HFFc6 (cell line): ENCODE results near the gene MAPKAP1. TPM values are rescaled to one million over a fixed set of nuclear protein-coding genes. Genes with fewer than 3 reads are reported as not detected.

ENCODE experiments used
- DNase-seq: peaks from one replicate; pipeline ENCODE4 v3.0.0-alpha.2; 2018
- H3K27ac Mint-ChIP-seq: 2 replicates; pipeline ENCODE4 v1.8.0; 2020; ENCODE audit warnings: mild to moderate bottlenecking, mixed read lengths
- H3K27me3 Mint-ChIP-seq: 2 replicates; pipeline ENCODE4 v1.8.0; 2021; ENCODE audit warnings: mild to moderate bottlenecking, moderate library complexity, mixed read lengths; ENCODE audit not compliant: insufficient read depth
- H3K36me3 Mint-ChIP-seq: 2 replicates; pipeline ENCODE4 v1.8.0; 2021; ENCODE audit warnings: low read depth, mixed read lengths
- H3K4me1 Mint-ChIP-seq: 2 replicates; pipeline ENCODE4 v1.8.0; 2020; ENCODE audit warnings: low read depth, mixed read lengths
- H3K4me3 Mint-ChIP-seq: 2 replicates; pipeline ENCODE4 v1.8.0; 2020; ENCODE audit warnings: mild to moderate bottlenecking, moderate library complexity, mixed read lengths
- H3K9me3 Mint-ChIP-seq: 2 replicates; pipeline ENCODE4 v1.8.0; 2020; ENCODE audit warnings: mild to moderate bottlenecking, mixed read lengths
- total RNA-seq, 6 experiments: library from RNA; stranded (reverse); fragmentation: NEBNext Ultra II Directional; extraction: Animal tissue kit (Norgen Biotek cat#: 25700); gene quantifications; 2 replicates in 1 of 6; 3 replicates in 5 of 6; pipeline ENCODE4 v1.2.3, GENCODE V29; 2021
- TF ChIP-seq, protein P1 (sequence below): fragments of 200-600 bp; sonication (generic); IDR thresholded peaks from 2 replicates; pipeline ENCODE4 v1.5.0; 2021; ENCODE audit warnings: antibody characterized with exemption, mild to moderate bottlenecking

Gene MAPKAP1
- total RNA-seq, 6 experiments from 2014 or later = 115 to 167 (median 130) TPM

- TF ChIP-seq, protein P1, sequence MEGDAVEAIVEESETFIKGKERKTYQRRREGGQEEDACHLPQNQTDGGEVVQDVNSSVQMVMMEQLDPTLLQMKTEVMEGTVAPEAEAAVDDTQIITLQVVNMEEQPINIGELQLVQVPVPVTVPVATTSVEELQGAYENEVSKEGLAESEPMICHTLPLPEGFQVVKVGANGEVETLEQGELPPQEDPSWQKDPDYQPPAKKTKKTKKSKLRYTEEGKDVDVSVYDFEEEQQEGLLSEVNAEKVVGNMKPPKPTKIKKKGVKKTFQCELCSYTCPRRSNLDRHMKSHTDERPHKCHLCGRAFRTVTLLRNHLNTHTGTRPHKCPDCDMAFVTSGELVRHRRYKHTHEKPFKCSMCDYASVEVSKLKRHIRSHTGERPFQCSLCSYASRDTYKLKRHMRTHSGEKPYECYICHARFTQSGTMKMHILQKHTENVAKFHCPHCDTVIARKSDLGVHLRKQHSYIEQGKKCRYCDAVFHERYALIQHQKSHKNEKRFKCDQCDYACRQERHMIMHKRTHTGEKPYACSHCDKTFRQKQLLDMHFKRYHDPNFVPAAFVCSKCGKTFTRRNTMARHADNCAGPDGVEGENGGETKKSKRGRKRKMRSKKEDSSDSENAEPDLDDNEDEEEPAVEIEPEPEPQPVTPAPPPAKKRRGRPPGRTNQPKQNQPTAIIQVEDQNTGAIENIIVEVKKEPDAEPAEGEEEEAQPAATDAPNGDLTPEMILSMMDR = no peak
- Mint-ChIP-seq H3K27ac (no peak overlapping the region), H3K4me1 (no peaks in the 10 kb centered on the region), H3K36me3 (no peaks in the 10 kb centered on the region), H3K9me3 (no peaks in the 10 kb centered on the region), H3K27me3 (peaks cover 4% of the 10 kb centered on the region), H3K4me3 (no peak overlapping the region)
- no peak for DNase-seq
Measured at GRCh38 chr9:125431741-125432271, 275.2 kb downstream of the MAPKAP1 start.

DNA sequence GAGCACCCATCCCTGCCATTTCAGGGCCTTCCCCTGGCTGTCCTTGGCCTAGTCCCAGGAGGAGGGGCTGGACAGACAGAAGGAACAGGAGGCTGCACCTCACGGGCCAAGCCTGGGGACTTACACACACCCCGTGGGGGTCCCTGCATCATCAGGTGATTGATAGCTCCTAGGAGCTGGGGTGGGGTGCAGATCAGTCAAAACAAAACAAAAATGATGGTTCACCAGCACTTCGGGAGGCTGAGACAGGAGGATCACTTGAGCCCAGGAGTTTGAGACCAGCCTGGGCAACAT, 276.0 kb downstream of the MAPKAP1 start:
- TF ChIP-seq, protein P1 = no peak
- no peak overlapping the region for H3K4me3 Mint-ChIP-seq
- no peak overlapping the region for H3K27ac Mint-ChIP-seq
- H3K9me3 Mint-ChIP-seq = no peaks in the 10 kb centered on the region
- no peak for DNase-seq
- H3K27me3 Mint-ChIP-seq = peaks cover 4% of the 10 kb centered on the region
- H3K36me3 Mint-ChIP-seq = no peaks in the 10 kb centered on the region
- no peaks in the 10 kb centered on the region for H3K4me1 Mint-ChIP-seq

DNA sequence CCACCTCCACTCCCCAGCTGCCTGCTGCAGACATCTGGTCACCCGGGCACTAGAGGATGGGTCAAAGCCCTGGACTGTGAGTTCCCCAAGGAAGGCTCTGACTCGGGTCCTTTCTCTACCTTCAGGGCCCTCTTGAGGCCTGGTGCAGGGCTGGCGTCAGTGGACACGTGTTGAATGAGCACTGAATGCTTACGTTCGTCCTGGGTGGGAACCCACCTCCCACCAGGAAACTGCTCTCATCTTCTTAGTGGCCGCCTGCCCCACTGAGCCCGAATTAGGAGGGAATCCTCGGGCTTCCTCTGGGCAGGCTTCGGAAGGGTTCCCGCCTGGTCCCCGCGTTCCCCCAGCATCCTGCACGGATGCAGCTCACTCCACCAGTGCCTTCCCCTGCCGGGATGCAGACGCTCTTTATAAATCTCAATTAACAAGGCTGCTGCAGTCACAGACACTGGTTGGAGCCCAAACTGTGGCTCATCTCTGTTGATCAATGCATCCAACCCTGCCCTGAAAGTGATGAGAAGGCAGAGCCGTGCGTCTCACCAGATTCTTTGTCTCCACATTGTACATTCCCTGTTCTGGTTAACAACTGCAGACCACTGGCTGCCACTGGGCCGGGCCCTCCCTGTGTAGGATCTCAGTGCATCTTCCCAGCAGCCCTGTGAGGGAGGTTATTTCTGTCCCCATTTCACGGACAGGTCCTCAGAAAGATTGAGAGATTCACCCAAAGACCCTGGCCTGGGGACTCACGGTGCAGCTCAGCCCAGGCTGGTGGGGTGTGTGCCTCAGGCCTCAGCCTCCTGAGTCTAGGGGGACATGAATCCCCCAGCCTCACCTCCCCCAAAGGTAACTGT, 276.6 kb downstream of the MAPKAP1 start:
- H3K4me1 Mint-ChIP-seq = no peaks in the 10 kb centered on the region; the same call in 1 of the 2 replicates
- H3K27me3 Mint-ChIP-seq = peaks cover 4% of the 10 kb centered on the region
- no peak overlapping the region for H3K27ac Mint-ChIP-seq
- H3K36me3 Mint-ChIP-seq = no peaks in the 10 kb centered on the region
- TF ChIP-seq, protein P1 = no peak
- H3K9me3 Mint-ChIP-seq = no peaks in the 10 kb centered on the region
- DNase-seq = no peak
- no peak overlapping the region for H3K4me3 Mint-ChIP-seq

DNA sequence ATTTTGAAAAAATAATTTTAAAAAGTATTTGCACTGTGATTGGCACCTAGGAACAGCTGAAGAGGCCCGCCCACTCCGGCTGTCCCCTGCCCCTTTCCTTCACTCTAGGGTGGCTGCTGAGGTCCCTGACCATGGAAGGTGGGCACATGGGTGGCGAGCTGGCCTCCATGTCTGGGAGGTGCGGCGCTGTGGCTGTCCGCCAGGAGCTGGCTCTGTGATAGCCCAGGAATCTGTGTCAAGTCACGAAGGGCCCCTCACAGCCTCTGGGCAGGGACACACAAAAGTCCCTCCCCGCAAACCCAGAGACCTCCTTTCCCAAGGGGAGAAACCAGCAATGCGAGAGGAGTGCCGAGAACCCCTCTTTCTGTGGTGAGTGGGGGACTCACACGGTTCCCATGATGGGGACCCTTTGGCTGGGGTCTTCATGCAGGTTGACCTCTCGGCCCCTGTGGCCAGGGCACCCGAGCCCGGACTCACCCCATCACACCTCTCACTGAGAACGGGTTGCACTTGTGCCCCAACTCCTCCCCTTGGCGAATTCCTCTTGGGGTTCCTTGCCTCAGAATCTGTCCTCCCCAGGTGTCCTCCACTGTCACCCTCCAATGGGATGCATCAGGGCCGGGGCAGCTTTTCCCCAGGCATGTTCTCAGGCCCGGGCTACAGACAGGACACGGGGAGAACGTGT, 277.4 kb downstream of the MAPKAP1 start:
- no peaks in the 10 kb centered on the region for H3K9me3 Mint-ChIP-seq
- H3K4me1 Mint-ChIP-seq = no peaks in the 10 kb centered on the region; the same call in 1 of the 2 replicates
- no peak overlapping the region for H3K27ac Mint-ChIP-seq
- H3K27me3 Mint-ChIP-seq = peaks cover 4% of the 10 kb centered on the region
- TF ChIP-seq, protein P1 = no peak
- DNase-seq = no peak
- no peak overlapping the region for H3K4me3 Mint-ChIP-seq
- no peaks in the 10 kb centered on the region for H3K36me3 Mint-ChIP-seq

- H3K27ac Mint-ChIP-seq = no peak overlapping the region
- no peaks in the 10 kb centered on the region for H3K9me3 Mint-ChIP-seq
Measured at GRCh38 chr9:125428902-125429467, 278.0 kb downstream of the MAPKAP1 start.

More at GRCh38 chr9:125428902-125429467, 278.0 kb downstream of the MAPKAP1 start:
- H3K4me3 Mint-ChIP-seq = no peak overlapping the region
- H3K36me3 Mint-ChIP-seq = no peaks in the 10 kb centered on the region
- no peak for DNase-seq
- H3K27me3 Mint-ChIP-seq = peaks cover 4% of the 10 kb centered on the region
- TF ChIP-seq, protein P1 = no peak
- no peaks in the 10 kb centered on the region; the same call in 1 of the 2 replicates for H3K4me1 Mint-ChIP-seq
